ENCODE data around the gene TLK2.
"Not testable (repeated sequence)": the region's sequence is repeated elsewhere in the genome, so short reads cannot be mapped to it uniquely, and the experiment has no call there.

DNA sequence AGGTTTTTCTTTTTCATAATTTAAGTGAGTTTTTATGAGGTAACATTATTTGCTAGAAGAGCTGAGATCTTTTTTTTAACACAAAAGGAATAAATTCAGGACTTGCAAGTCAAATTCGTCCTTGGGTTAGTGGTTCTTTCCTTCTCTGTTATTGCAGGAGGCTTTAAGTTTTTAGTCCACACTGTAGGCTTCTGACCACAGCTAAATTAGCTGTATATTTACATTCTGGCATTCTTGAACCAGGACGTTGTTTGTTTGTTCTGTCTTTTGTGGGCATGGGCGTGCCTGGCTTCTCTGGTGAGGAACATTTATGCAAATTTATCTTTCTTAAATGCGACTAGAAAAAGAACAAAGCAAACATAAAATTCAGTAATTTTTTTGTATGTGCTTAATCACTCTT lies 80.3 kb downstream of the TLK2 start:
- TF ChIP-seq, protein P1, sequence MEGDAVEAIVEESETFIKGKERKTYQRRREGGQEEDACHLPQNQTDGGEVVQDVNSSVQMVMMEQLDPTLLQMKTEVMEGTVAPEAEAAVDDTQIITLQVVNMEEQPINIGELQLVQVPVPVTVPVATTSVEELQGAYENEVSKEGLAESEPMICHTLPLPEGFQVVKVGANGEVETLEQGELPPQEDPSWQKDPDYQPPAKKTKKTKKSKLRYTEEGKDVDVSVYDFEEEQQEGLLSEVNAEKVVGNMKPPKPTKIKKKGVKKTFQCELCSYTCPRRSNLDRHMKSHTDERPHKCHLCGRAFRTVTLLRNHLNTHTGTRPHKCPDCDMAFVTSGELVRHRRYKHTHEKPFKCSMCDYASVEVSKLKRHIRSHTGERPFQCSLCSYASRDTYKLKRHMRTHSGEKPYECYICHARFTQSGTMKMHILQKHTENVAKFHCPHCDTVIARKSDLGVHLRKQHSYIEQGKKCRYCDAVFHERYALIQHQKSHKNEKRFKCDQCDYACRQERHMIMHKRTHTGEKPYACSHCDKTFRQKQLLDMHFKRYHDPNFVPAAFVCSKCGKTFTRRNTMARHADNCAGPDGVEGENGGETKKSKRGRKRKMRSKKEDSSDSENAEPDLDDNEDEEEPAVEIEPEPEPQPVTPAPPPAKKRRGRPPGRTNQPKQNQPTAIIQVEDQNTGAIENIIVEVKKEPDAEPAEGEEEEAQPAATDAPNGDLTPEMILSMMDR (conservative IDR thresholded peaks at IDR 0.05; ENCODE audit: low read depth in 2 of 2), result not testable (repeated sequence)
- TF ChIP-seq EZH2 (IDR thresholded peaks at IDR 0.05; ENCODE audit: low read depth, unreplicated experiment); EZH2phosphoT487 (IDR thresholded peaks at IDR 0.05; ENCODE audit: unreplicated experiment); POLR2AphosphoS5 (IDR thresholded peaks at IDR 0.05; ENCODE audit: low read depth); ZNF331 (CRISPR knock-in tag; IDR thresholded peaks at IDR 0.05; ENCODE audit: low read depth); JUNB (IDR thresholded peaks at IDR 0.05; ENCODE audit: unreplicated experiment); CREB1 (CRISPR knock-in tag; IDR thresholded peaks at IDR 0.05; ENCODE audit: low read depth); NANOG (IDR thresholded peaks at IDR 0.05; ENCODE audit: borderline replicate concordance); STAT1 (IDR thresholded peaks at IDR 0.05; ENCODE audit: unreplicated experiment); ZNF114 (CRISPR knock-in tag; IDR thresholded peaks at IDR 0.05): not testable (repeated sequence)
- TF ChIP-seq, protein P2, sequence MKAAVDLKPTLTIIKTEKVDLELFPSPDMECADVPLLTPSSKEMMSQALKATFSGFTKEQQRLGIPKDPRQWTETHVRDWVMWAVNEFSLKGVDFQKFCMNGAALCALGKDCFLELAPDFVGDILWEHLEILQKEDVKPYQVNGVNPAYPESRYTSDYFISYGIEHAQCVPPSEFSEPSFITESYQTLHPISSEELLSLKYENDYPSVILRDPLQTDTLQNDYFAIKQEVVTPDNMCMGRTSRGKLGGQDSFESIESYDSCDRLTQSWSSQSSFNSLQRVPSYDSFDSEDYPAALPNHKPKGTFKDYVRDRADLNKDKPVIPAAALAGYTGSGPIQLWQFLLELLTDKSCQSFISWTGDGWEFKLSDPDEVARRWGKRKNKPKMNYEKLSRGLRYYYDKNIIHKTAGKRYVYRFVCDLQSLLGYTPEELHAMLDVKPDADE (IDR thresholded peaks at IDR 0.05), result not testable (repeated sequence)
- TF ChIP-seq, protein P3, sequence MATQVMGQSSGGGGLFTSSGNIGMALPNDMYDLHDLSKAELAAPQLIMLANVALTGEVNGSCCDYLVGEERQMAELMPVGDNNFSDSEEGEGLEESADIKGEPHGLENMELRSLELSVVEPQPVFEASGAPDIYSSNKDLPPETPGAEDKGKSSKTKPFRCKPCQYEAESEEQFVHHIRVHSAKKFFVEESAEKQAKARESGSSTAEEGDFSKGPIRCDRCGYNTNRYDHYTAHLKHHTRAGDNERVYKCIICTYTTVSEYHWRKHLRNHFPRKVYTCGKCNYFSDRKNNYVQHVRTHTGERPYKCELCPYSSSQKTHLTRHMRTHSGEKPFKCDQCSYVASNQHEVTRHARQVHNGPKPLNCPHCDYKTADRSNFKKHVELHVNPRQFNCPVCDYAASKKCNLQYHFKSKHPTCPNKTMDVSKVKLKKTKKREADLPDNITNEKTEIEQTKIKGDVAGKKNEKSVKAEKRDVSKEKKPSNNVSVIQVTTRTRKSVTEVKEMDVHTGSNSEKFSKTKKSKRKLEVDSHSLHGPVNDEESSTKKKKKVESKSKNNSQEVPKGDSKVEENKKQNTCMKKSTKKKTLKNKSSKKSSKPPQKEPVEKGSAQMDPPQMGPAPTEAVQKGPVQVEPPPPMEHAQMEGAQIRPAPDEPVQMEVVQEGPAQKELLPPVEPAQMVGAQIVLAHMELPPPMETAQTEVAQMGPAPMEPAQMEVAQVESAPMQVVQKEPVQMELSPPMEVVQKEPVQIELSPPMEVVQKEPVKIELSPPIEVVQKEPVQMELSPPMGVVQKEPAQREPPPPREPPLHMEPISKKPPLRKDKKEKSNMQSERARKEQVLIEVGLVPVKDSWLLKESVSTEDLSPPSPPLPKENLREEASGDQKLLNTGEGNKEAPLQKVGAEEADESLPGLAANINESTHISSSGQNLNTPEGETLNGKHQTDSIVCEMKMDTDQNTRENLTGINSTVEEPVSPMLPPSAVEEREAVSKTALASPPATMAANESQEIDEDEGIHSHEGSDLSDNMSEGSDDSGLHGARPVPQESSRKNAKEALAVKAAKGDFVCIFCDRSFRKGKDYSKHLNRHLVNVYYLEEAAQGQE (IDR thresholded peaks at IDR 0.05; ENCODE audit: unreplicated experiment), result not testable (repeated sequence)
- TF ChIP-seq, protein P4, sequence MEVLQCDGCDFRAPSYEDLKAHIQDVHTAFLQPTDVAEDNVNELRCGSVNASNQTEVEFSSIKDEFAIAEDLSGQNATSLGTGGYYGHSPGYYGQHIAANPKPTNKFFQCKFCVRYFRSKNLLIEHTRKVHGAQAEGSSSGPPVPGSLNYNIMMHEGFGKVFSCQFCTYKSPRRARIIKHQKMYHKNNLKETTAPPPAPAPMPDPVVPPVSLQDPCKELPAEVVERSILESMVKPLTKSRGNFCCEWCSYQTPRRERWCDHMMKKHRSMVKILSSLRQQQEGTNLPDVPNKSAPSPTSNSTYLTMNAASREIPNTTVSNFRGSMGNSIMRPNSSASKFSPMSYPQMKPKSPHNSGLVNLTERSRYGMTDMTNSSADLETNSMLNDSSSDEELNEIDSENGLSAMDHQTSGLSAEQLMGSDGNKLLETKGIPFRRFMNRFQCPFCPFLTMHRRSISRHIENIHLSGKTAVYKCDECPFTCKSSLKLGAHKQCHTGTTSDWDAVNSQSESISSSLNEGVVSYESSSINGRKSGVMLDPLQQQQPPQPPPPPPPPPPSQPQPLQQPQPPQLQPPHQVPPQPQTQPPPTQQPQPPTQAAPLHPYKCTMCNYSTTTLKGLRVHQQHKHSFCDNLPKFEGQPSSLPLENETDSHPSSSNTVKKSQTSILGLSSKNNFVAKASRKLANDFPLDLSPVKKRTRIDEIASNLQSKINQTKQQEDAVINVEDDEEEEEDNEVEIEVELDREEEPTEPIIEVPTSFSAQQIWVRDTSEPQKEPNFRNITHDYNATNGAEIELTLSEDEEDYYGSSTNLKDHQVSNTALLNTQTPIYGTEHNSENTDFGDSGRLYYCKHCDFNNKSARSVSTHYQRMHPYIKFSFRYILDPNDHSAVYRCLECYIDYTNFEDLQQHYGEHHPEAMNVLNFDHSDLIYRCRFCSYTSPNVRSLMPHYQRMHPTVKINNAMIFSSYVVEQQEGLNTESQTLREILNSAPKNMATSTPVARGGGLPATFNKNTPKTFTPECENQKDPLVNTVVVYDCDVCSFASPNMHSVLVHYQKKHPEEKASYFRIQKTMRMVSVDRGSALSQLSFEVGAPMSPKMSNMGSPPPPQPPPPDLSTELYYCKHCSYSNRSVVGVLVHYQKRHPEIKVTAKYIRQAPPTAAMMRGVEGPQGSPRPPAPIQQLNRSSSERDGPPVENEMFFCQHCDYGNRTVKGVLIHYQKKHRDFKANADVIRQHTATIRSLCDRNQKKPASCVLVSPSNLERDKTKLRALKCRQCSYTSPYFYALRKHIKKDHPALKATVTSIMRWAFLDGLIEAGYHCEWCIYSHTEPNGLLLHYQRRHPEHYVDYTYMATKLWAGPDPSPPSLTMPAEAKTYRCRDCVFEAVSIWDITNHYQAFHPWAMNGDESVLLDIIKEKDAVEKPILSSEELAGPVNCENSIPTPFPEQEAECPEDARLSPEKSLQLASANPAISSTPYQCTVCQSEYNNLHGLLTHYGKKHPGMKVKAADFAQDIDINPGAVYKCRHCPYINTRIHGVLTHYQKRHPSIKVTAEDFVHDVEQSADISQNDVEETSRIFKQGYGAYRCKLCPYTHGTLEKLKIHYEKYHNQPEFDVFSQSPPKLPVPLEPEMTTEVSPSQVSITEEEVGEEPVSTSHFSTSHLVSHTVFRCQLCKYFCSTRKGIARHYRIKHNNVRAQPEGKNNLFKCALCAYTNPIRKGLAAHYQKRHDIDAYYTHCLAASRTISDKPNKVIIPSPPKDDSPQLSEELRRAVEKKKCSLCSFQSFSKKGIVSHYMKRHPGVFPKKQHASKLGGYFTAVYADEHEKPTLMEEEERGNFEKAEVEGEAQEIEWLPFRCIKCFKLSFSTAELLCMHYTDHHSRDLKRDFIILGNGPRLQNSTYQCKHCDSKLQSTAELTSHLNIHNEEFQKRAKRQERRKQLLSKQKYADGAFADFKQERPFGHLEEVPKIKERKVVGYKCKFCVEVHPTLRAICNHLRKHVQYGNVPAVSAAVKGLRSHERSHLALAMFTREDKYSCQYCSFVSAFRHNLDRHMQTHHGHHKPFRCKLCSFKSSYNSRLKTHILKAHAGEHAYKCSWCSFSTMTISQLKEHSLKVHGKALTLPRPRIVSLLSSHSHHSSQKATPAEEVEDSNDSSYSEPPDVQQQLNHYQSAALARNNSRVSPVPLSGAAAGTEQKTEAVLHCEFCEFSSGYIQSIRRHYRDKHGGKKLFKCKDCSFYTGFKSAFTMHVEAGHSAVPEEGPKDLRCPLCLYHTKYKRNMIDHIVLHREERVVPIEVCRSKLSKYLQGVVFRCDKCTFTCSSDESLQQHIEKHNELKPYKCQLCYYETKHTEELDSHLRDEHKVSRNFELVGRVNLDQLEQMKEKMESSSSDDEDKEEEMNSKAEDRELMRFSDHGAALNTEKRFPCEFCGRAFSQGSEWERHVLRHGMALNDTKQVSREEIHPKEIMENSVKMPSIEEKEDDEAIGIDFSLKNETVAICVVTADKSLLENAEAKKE (CRISPR knock-in tag; IDR thresholded peaks at IDR 0.05), result not testable (repeated sequence)
